IPS DF 6.9 (cell line): Measurements from ENCODE around the gene SPOCK1.

Experiments
- DNase-seq: peaks from one replicate; pipeline ENCODE4 v3.0.0-alpha.2; 2013; ENCODE audit warnings: low read depth, low spot score
- H3K27ac ChIP-seq: one replicate; pipeline ENCODE4 v1.5.1; 2013; ENCODE audit warnings: low read length, control low read depth
- H3K27me3 ChIP-seq: 2 replicates; pipeline ENCODE4 v1.6.1; 2013; ENCODE audit warnings: mild to moderate bottlenecking, low read length; ENCODE audit not compliant: control insufficient read depth, insufficient read depth
- H3K36me3 ChIP-seq: 2 replicates; pipeline ENCODE4 v1.6.1; 2013; ENCODE audit warnings: low read length; ENCODE audit not compliant: control insufficient read depth, insufficient read depth
- H3K4me1 ChIP-seq: 2 replicates; pipeline ENCODE4 v1.6.1; 2013; ENCODE audit warnings: low read length; ENCODE audit not compliant: control insufficient read depth, insufficient read depth
- H3K4me3 ChIP-seq: 2 replicates; pipeline ENCODE4 v1.5.1; 2013; ENCODE audit warnings: mild to moderate bottlenecking, low read length
- H3K9me3 ChIP-seq: 2 replicates; pipeline ENCODE4 v1.6.1; 2013; ENCODE audit warnings: low read length, inconsistent platforms; ENCODE audit not compliant: control insufficient read depth, insufficient read depth
- WGBS: extraction: QIAGEN DNeasy Blood & Tissue Kit; methylation state at CpG from one replicate; pipeline ENCODE4 v1.1.7; 2013; ENCODE audit warnings: mixed read lengths, missing lambda C conversion rate; ENCODE audit not compliant: insufficient read length, insufficient coverage; 5-methylcytosine and 5-hydroxymethylcytosine counted together

The SPOCK1 gene

DNA sequence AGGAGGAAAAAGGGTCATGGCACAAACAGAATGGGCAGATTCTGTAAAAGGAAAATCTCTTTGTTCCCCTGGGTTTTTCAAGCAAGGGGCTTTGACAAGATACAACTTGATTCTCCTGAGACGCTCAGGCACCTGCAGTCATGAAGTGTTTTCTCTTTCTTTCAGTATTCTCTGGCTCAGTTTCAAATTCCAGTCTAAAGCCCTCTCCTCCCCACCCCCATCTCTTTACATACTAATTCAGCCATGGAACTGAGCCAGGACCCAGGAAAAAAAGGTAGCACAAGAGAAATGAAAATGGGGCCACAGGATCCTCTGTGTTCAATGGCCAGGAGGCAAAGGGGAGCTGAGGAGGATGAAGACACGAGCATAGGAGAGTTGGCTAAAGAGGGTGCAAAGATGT lies 408.4 kb downstream of the SPOCK1 start:
- Histone ChIP-seq H3K4me3 (no peak overlapping the region), H3K9me3 (no peaks in the 10 kb centered on the region), H3K4me1 (peaks cover 8% of the 10 kb centered on the region), H3K27me3 (no peaks in the 10 kb centered on the region), H3K27ac (no peak overlapping the region), H3K36me3 (no peaks in the 10 kb centered on the region)
- no peak for DNase-seq
- no CpG with 5 or more reads among the region's 2 CpGs for WGBS

DNA sequence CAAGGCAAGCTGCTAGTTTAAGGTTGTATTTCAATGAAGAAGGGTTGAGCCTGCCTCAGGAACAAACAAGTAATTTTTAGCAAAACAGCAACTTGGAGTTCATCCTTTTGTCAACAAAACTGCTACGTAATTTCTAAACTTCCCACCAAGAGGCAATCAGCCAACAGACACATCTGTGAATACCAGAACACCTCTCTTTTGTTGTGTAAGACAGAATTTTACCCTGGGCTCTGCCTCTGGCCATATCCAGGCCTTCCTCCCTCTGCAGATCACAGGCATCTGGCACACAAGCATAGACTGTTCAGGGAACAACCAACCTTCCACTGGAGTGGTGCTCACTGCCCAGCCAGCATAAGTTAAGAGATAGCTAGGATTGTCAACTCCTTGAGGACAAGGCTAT lies 409.0 kb downstream of the SPOCK1 start:
- H3K27ac ChIP-seq = no peak overlapping the region
- WGBS = no CpG with 5 or more reads among the region's 1 CpG
- DNase-seq = no peak

DNA sequence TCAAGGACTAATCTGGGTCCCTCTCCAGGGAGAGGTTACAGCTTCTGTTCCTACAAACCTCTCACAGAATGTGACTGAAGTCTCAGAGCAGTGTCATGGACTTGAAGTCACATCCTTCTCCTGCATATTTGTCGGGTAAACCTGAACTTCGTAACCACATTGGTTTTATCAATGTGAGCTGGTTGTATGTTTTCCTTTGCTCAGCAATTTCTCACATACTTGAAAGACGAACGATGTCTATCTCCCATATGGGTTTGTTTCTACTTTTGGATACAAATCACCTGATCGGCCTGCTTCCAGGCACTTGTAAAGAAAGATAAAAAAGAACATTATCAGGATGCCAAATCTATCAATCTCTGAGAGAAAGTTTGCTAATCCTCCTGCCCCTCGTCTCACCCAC lies 411.0 kb downstream of the SPOCK1 start:
- WGBS = no CpG with 5 or more reads among the region's 6 CpGs

More for the DNA sequence above, 409.0 kb downstream of the SPOCK1 start:
- Histone ChIP-seq H3K9me3 (no peaks in the 10 kb centered on the region), H3K27me3 (no peaks in the 10 kb centered on the region), H3K4me1 (peaks cover 8% of the 10 kb centered on the region), H3K4me3 (no peak overlapping the region), H3K36me3 (no peaks in the 10 kb centered on the region)

DNA sequence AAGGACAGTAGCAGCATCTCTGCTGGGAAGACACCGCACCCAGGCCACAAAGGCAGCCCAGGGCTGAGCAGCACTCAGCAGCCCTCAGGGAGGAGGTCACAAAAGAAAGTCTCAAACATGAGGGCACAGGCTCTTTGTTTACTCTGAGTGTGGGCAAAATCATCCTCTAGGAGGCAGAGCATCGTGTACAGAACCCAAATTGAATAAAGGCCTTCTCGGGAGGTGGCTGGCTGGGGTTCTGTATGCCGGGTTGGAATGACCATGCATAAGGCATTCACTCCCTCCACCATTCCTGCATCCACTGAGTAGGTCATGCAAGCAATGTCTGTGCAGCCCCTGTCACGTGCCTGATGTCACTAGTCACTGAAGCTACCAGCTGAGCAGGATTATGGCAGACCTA lies 412.8 kb downstream of the SPOCK1 start:
- H3K27ac ChIP-seq = no peak overlapping the region
- H3K4me1 ChIP-seq = peaks cover 8% of the 10 kb centered on the region
- no peak overlapping the region for H3K4me3 ChIP-seq
- H3K9me3 ChIP-seq = no peaks in the 10 kb centered on the region
- no CpG with 5 or more reads among the region's 5 CpGs for WGBS
- H3K36me3 ChIP-seq = no peaks in the 10 kb centered on the region
- H3K27me3 ChIP-seq = no peaks in the 10 kb centered on the region
- DNase-seq = no peak

More for the DNA sequence above, 411.0 kb downstream of the SPOCK1 start:
- Histone ChIP-seq H3K36me3 (no peaks in the 10 kb centered on the region), H3K4me3 (no peak overlapping the region), H3K9me3 (no peaks in the 10 kb centered on the region), H3K4me1 (peaks cover 8% of the 10 kb centered on the region), H3K27ac (no peak overlapping the region), H3K27me3 (no peaks in the 10 kb centered on the region)
- DNase-seq = no peak

DNA sequence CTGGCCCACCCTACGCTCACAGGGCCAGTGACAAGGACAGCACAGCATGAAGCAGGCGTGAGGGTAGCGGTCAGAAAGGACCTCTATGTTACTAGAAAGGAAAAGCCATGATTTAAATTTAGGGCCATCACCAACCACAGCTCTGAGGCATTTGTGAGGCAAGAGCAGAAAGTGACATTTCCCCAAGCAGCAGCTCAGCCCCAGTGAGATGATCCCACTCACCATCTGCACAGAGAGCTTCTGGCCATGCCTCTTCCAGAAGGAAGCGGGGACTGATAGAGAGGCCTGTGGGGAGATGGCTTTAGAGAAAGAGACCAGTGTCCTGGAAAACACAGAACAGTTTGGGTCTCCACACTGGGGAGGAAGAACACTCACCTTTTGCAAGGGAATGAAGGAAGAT lies 413.9 kb downstream of the SPOCK1 start:
- Histone ChIP-seq H3K4me3 (no peak overlapping the region), H3K9me3 (no peaks in the 10 kb centered on the region), H3K36me3 (no peaks in the 10 kb centered on the region), H3K27me3 (no peaks in the 10 kb centered on the region), H3K27ac (no peak overlapping the region), H3K4me1 (peaks cover 2% of the 10 kb centered on the region)
- no CpG with 5 or more reads among the region's 4 CpGs for WGBS
- DNase-seq = no peak

DNA sequence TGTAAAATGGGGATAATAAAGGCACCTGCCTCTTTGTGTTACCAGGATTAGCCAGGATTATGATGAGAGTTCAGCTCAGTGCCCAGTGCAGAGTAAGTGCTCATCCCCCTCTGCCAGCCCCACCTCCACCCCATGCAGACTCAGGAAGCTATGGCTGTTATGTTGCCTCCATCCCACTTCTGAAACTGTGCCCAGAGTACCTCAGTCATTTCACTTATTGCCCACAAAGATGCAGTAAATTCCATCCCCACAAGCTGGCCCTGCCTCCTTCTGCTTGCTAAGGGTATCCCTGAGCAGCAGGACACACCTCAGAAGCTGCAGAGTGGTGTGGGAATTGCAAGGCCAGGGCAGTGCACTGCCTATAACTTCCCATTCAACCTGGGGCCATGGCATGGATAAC lies 415.1 kb downstream of the SPOCK1 start:
- Histone ChIP-seq H3K36me3 (no peaks in the 10 kb centered on the region), H3K9me3 (no peaks in the 10 kb centered on the region), H3K4me1 (peaks cover 2% of the 10 kb centered on the region; the same call in 1 of the 2 replicates), H3K27ac (no peak overlapping the region), H3K4me3 (no peak overlapping the region), H3K27me3 (no peaks in the 10 kb centered on the region)
- no peak for DNase-seq

DNA sequence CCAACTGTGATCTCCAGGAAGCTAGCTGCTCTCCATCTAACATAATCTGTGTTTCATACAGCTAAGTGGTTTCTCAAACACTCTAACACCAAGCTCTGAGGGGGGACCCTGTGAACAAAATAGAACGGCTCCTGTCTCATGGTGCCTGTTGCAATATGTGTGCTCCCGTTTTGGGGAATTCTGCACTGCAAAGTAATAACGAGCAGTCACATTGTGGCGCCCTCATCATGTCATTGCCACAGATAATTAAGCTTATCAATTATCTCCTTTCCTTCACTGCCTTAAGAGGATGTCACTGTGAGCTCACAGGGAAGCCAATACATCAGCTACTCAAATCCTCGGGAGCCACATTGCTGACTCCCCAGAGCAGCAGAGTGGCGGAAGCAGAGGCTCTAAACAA lies 416.2 kb downstream of the SPOCK1 start:
- Histone ChIP-seq H3K36me3 (no peaks in the 10 kb centered on the region), H3K9me3 (no peaks in the 10 kb centered on the region), H3K27me3 (no peaks in the 10 kb centered on the region), H3K27ac (no peak overlapping the region), H3K4me1 (peaks cover 5% of the 10 kb centered on the region; the same call in 1 of the 2 replicates), H3K4me3 (no peak overlapping the region)
- no peak for DNase-seq
- WGBS = no CpG with 5 or more reads among the region's 6 CpGs

DNA sequence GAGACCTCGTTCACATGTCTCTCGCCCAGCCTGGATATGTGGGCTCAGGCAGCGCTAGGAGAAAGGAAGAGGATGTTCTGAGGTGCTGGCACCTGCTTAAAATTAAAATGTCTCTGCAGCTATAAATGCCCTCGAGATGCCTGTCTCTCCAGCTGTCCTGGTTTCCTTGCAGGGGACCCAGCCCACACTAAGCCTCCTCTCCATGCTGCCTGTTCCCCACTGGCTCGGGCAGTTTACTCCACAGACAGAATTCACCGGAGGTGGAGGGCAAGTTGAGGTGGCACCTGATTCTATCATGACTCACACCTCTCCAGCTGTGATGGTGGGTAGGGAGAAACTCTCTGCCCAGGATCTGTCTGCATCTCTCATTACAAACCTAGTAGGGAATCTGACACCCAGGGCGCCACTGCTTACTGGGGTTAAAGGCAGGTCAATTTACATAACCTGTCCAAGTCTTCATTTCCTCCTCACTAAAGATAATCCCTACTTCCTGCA lies 420.9 kb downstream of the SPOCK1 start:
- no CpG with 5 or more reads among the region's 7 CpGs for WGBS
- no peak overlapping the region for H3K27ac ChIP-seq
- H3K4me1 ChIP-seq = peaks cover 5% of the 10 kb centered on the region; the same call in 1 of the 2 replicates
- H3K27me3 ChIP-seq = no peaks in the 10 kb centered on the region
- no peak overlapping the region for H3K4me3 ChIP-seq
- no peaks in the 10 kb centered on the region for H3K9me3 ChIP-seq
- H3K36me3 ChIP-seq = no peaks in the 10 kb centered on the region
- DNase-seq = no peak

DNA sequence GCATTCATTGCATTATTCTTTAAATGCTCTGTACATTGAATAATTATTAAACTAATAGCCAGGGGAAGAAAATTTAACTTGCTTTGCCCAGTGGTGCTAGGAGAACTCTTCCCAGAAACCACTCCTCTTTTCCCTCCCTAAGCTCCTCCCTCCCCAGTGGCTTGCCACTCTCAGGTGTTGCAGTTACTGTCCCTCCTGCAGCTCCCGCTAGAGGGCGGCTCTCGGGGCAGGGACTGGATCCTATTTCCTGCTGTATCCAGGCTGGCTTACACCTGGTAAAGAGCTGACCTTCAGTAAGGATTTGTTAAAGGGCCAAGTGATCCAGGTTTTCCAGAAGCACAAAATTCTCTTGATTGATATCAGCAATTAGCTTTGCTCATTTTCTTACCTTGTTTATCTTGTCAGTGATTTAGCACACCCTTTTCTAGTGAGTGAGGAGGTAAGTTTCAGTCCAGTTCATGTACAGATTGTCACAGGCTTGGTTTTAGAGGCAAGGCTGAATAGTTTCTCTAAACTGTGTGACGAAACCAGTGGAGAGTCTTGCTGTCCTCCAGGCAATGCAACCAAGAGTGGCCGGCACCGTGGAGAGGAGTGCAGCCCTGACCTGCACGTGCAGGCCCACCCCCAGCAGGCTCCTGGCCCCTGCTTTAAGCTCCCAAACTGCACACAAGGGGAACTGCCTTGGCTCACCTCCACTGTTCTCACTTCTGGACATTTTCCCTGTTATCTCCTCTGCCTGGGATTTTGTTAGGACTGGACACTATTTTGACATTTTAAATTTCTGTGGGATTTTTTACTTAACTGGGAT lies 423.8 kb downstream of the SPOCK1 start:
- DNase-seq = peak; percentile 74
- H3K27ac ChIP-seq = no peak overlapping the region

DNA sequence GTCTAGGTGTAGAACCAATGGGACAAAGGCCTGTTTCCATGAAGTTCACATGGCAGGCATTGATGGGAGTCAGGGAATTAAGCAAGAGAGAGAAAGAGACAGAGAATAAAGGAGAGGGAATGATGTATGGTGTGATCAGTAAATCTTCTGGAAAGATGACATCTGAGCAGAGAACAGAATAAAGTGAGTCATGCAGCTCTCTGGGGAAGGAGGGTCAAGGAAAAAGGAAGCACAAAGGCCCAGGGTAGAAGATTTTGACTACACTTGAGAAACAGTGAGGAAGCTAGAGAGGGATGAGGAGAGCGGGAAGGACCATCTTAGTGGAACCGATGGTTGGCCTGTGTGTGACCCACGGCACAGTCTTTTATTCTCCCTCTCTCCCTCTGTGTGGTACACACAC lies 425.9 kb downstream of the SPOCK1 start:
- H3K27ac ChIP-seq = no peak overlapping the region
- H3K4me1 ChIP-seq = peaks cover 5% of the 10 kb centered on the region; the same call in 1 of the 2 replicates
- no peaks in the 10 kb centered on the region for H3K27me3 ChIP-seq
- no peak overlapping the region for H3K4me3 ChIP-seq
- no peaks in the 10 kb centered on the region for H3K9me3 ChIP-seq
- whole genome bisulfite sequencing = no CpG with 5 or more reads among the region's 3 CpGs
- DNase-seq = no peak
- H3K36me3 ChIP-seq = no peaks in the 10 kb centered on the region

More for the DNA sequence above, 423.8 kb downstream of the SPOCK1 start:
- Histone ChIP-seq H3K4me1 (peaks cover 5% of the 10 kb centered on the region; the same call in 1 of the 2 replicates), H3K36me3 (no peaks in the 10 kb centered on the region), H3K4me3 (no peak overlapping the region), H3K9me3 (no peaks in the 10 kb centered on the region), H3K27me3 (no peaks in the 10 kb centered on the region)
- no CpG with 5 or more reads among the region's 7 CpGs for WGBS
